ENCODE data around the gene ZNF117. TPM values are rescaled to one million over a fixed set of nuclear protein-coding genes. Genes with fewer than 3 reads are reported as not detected.

ZNF117 gene
- total and polyA plus RNA-seq, 10 of the 15 experiments (the other 5 are each of a cell fraction or from before 2014, with no cell fraction given), result 1.4 to 15.3 (median 7.6) TPM

- CTCF ChIA-PET, result no interaction called here
- H3K9me3 ChIP-seq (replicated peaks; ENCODE audit: control insufficient read depth, insufficient read depth, low read length), result peaks cover 23% of the 10 kb centered on the region
Observed at GRCh38 chr7:64978497-64979203, 12.2 kb downstream of the ZNF117 start.

GRCh38 chr7:64965594-64965993 lies 25.2 kb downstream of the ZNF117 start:
- in situ Hi-C loops (cut with MboI) (no loop called here), intact Hi-C loops (cut with micrococcal nuclease; ENCODE audit: unreplicated experiment) (no loop called here)
- no peaks in the 10 kb centered on the region for H3K36me3 ChIP-seq (ENCODE audit: control insufficient read depth in 2 of 2, insufficient read depth in 2 of 2, low read length in 1 of 2)
- ATAC-seq, result no peak
- no peak overlapping the region for H3K4me2 ChIP-seq (ENCODE audit: control insufficient read depth, insufficient read depth)
- no peaks in the 10 kb centered on the region; the same call in 2 of the 3 replicates for H3K9me3 ChIP-seq (replicated peaks; ENCODE audit: control insufficient read depth, insufficient read depth, low read length)
- no peaks in the 10 kb centered on the region for H3K27me3 ChIP-seq (replicated peaks in 1 of 2; ENCODE audit: control insufficient read depth in 2 of 2, insufficient read depth in 2 of 2, low read length in 1 of 2)
- H2AFZ ChIP-seq (ENCODE audit: control insufficient read depth, low read depth, low read length), result no peak overlapping the region
- DNase-seq (ENCODE audit: low read depth, low spot score), result no peak
- RAD21 ChIA-PET (ENCODE audit: unreplicated experiment), result no interaction called here
- no peaks in the 10 kb centered on the region for H3K4me1 ChIP-seq (ENCODE audit: control insufficient read depth, insufficient read depth, low read length)
- H4K20me1 ChIP-seq (ENCODE audit: control insufficient read depth, insufficient read depth), result no peaks in the 10 kb centered on the region
- POLR2A ChIA-PET, result no interaction called here
- no TSS peak for BruUV-seq (replicated peaks)
- no peak overlapping the region for H3K4me3 ChIP-seq
- TF ChIP-seq KAT2A (conservative IDR thresholded peaks at IDR 0.05; ENCODE audit: control insufficient read depth, low read depth, low read length), result no peak
- no peak for TF ChIP-seq NKRF (conservative IDR thresholded peaks at IDR 0.05)
- TF ChIP-seq TCF12 (IDR thresholded peaks at IDR 0.05; ENCODE audit: low read depth, low read length), result no peak
- TF ChIP-seq EZH2 (IDR thresholded peaks at IDR 0.05; ENCODE audit: borderline replicate concordance, control insufficient read depth, low read depth, low read length), result no peak
- no peak for TF ChIP-seq WRNIP1 (IDR thresholded peaks at IDR 0.05; ENCODE audit: borderline replicate concordance, low read depth, low read length)
- TF ChIP-seq KLF5 (IDR thresholded peaks at IDR 0.05; ENCODE audit: partially characterized antibody), result no peak
- no peaks in the 10 kb centered on the region for H3K79me2 ChIP-seq (ENCODE audit: control insufficient read depth, insufficient read depth, low read length)
- H3K9ac ChIP-seq (ENCODE audit: control insufficient read depth, insufficient read depth, low read length), result no peak overlapping the region
- FAIRE-seq, result no peak
- SMC1A ChIA-PET (ENCODE audit: uncharacterized antibody, unreplicated experiment), result no interaction called here
- CTCF ChIA-PET, result no interaction called here
- no peak overlapping the region for H3K27ac ChIP-seq (ENCODE audit: control insufficient read depth, insufficient read depth)

More at GRCh38 chr7:64978497-64979203, 12.2 kb downstream of the ZNF117 start:
- no peak overlapping the region for H2AFZ ChIP-seq (ENCODE audit: control insufficient read depth, low read depth, low read length)
- POLR2A ChIA-PET, result no interaction called here
- TF ChIP-seq NBN (IDR thresholded peaks at IDR 0.05), result no peak
- peak; percentile 54 for TF ChIP-seq ZNF274 (IDR thresholded peaks at IDR 0.05; ENCODE audit: insufficient read depth, insufficient read length)
- no peak for TF ChIP-seq MYC (IDR thresholded peaks at IDR 0.05; ENCODE audit: insufficient read depth, insufficient read length, insufficient replicate concordance, low read length, severe bottlenecking)
- no peak for TF ChIP-seq BCL3 (IDR thresholded peaks at IDR 0.05; ENCODE audit: borderline replicate concordance, insufficient read depth, low read depth, low read length, poor library complexity, severe bottlenecking)
- H3K36me3 ChIP-seq (ENCODE audit: control insufficient read depth in 2 of 2, insufficient read depth in 2 of 2, low read length in 1 of 2), result peaks cover 0 to 4% of the 10 kb centered on the region in 2 experiments; a peak in 2 of 4 replicates
- H3K4me1 ChIP-seq (ENCODE audit: control insufficient read depth, insufficient read depth, low read length), result no peaks in the 10 kb centered on the region
- no peak overlapping the region for H3K4me2 ChIP-seq (ENCODE audit: control insufficient read depth, insufficient read depth)
- no peaks in the 10 kb centered on the region for H4K20me1 ChIP-seq (ENCODE audit: control insufficient read depth, insufficient read depth)
- RAD21 ChIA-PET (ENCODE audit: unreplicated experiment), result no interaction called here
- in situ Hi-C loops (cut with MboI), result no loop called here
- ATAC-seq, result no peak
- BruUV-seq (replicated peaks), result no TSS peak
- FAIRE-seq, result no peak
- SMC1A ChIA-PET (ENCODE audit: uncharacterized antibody, unreplicated experiment), result no interaction called here
- H3K27ac ChIP-seq (ENCODE audit: control insufficient read depth, insufficient read depth), result no peak overlapping the region
- intact Hi-C loops (cut with micrococcal nuclease; ENCODE audit: unreplicated experiment), result no loop called here
- H3K9ac ChIP-seq (ENCODE audit: control insufficient read depth, insufficient read depth, low read length), result no peak overlapping the region
- H3K79me2 ChIP-seq (ENCODE audit: control insufficient read depth, insufficient read depth, low read length), result no peaks in the 10 kb centered on the region
- H3K4me3 ChIP-seq, result no peak overlapping the region
- no peak for DNase-seq (ENCODE audit: low read depth, low spot score)
- H3K27me3 ChIP-seq (replicated peaks in 1 of 2; ENCODE audit: control insufficient read depth in 2 of 2, insufficient read depth in 2 of 2, low read length in 1 of 2), result no peaks in the 10 kb centered on the region
- WGBS (ENCODE audit: insufficient coverage, insufficient replicate concordance, low lambda C conversion rate, missing lambda C conversion rate), result 98% methylated on average over 5 of the region's 5 CpGs
